HCT116 (cell line): Measurements from ENCODE around the gene ELOVL5. TPM values are rescaled to one million over a fixed set of nuclear protein-coding genes. Genes with fewer than 3 reads are reported as not detected.

Experiments used
- ATAC-seq: fragments of 200-7000 bp; cut with Tn5 transposase; 2 replicates; pipeline ENCODE4 v1.9.1; 2020; ENCODE audit warnings: mild to moderate bottlenecking, moderate library complexity
- BruUV-seq: library from RNA; stranded (reverse); fragments of 400-500 nt; replicated peaks from 2 replicates; lab custom pipeline; 2021; lab: Mats Ljungman, UMichigan
- CTCF ChIA-PET: fragments of 300-600 bp; sonication (Branson Sonifier 250); formaldehyde crosslinking; loops from one replicate; lab custom pipeline; 2021; ENCODE audit warnings: antibody characterized with exemption; lab: Charles Lee
- POLR2A ChIA-PET: fragments of 300-600, 350-600 bp; sonication (Branson Sonifier 250); formaldehyde crosslinking; loops from one replicate; lab custom pipeline; 2021; ENCODE audit warnings: antibody characterized with exemption; lab: Charles Lee
- RAD21 ChIA-PET, 2 experiments: fragments of 300-600 bp; sonication (Branson Sonifier 250); formaldehyde crosslinking; loops; one replicate each; lab custom pipeline; 2023; ENCODE audit warnings: low total read pairs in 2 of 2; ENCODE audit not compliant: uncharacterized antibody in 2 of 2, unreplicated experiment in 2 of 2, low non-redundant PET in 1 of 2; lab: Charles Lee
- DNase-seq: peaks from one replicate; pipeline ENCODE4 v3.0.0-alpha.2; 2010; ENCODE audit warnings: low read depth, low spot score
- H2AFZ ChIP-seq: fragments of 200-600 bp; shearing (Covaris generic), sonication (generic); 2 replicates; pipeline ENCODE4 v1.6.1; 2017; ENCODE audit warnings: low read depth, mixed run types, mixed read lengths, antibody characterized with exemption, low read length; ENCODE audit not compliant: poor library complexity, severe bottlenecking
- H3K27ac ChIP-seq: 2 replicates; pipeline ENCODE4 v1.5.1; 2012; ENCODE audit warnings: low read depth, low read length
- H3K27me3 ChIP-seq: fragments of 200-600 bp; sonication (generic); 2 replicates; pipeline ENCODE4 v1.6.1; 2016; ENCODE audit warnings: mixed run types, low read length, mixed read lengths; ENCODE audit not compliant: insufficient read depth
- H3K36me3 ChIP-seq, 2 experiments: fragments of 200-500 bp in 1 of 2; fragments of 200-600 bp in 1 of 2; sonication (Bioruptor generic) in 1 of 2; sonication (generic) in 1 of 2; 2 replicates each; pipeline versions ENCODE4 v1.5.1 to v1.6.1; 2014 to 2016; ENCODE audit warnings: low read length in 2 of 2, inconsistent platforms in 1 of 2, mixed read lengths in 1 of 2, mixed run types in 1 of 2; ENCODE audit not compliant: insufficient read depth in 2 of 2, control insufficient read depth in 1 of 2
- H3K4me1 ChIP-seq, 2 experiments: fragments of 200-600 bp in 1 of 2; sonication (generic) in 1 of 2; 2 replicates each; pipeline versions ENCODE4 v1.5.1 to v1.6.1; 2012 to 2017; ENCODE audit warnings: low read length in 2 of 2, inconsistent platforms in 1 of 2, mild to moderate bottlenecking in 1 of 2, mixed read lengths in 1 of 2, mixed run types in 1 of 2, moderate library complexity in 1 of 2; ENCODE audit not compliant: insufficient read depth in 2 of 2, control insufficient read depth in 1 of 2
- H3K4me2 ChIP-seq: fragments of 200-600 bp; sonication (generic); 2 replicates; pipeline ENCODE4 v1.6.1; 2017; ENCODE audit warnings: mixed run types, low read length, mixed read lengths
- H3K4me3 ChIP-seq, 2 experiments: fragments of 200-600 bp in 1 of 2; sonication (generic) in 1 of 2; replicated peaks in 1 of 2; 2 replicates each; pipeline ENCODE4 v1.5.1; 2011 to 2016; ENCODE audit warnings: low read length in 2 of 2, control low read depth in 1 of 2, low read depth in 1 of 2, mild to moderate bottlenecking in 1 of 2, mixed read lengths in 1 of 2, mixed run types in 1 of 2
- H3K79me2 ChIP-seq: fragments of 200-600 bp; sonication (generic); 2 replicates; pipeline ENCODE4 v1.6.1; 2017; ENCODE audit warnings: mild to moderate bottlenecking, mixed run types, low read length, moderate library complexity, mixed read lengths; ENCODE audit not compliant: insufficient read depth
- H3K9ac ChIP-seq: fragments of 200-600 bp; sonication (generic); 2 replicates; pipeline ENCODE4 v1.6.1; 2016; ENCODE audit warnings: low read length, mixed read lengths
- H3K9me2 ChIP-seq: fragments of 200-600 bp; sonication (generic), shearing (Covaris generic); 2 replicates; pipeline ENCODE4 v1.6.1; 2017; ENCODE audit warnings: mixed run types, mild to moderate bottlenecking, moderate library complexity; ENCODE audit not compliant: insufficient read depth
- H3K9me3 ChIP-seq, 2 experiments: fragments of 200-500 bp in 1 of 2; fragments of 200-600 bp in 1 of 2; sonication (Bioruptor generic) in 1 of 2; sonication (generic) in 1 of 2; 2 replicates each; pipeline ENCODE4 v1.6.1; 2014 to 2017; ENCODE audit warnings: low read length in 2 of 2, mixed read lengths in 2 of 2, inconsistent platforms in 1 of 2, low read depth in 1 of 2, mild to moderate bottlenecking in 1 of 2, mixed run types in 1 of 2, moderate library complexity in 1 of 2; ENCODE audit not compliant: control insufficient read depth in 1 of 2, insufficient read depth in 1 of 2
- H4K20me1 ChIP-seq: fragments of 200-600 bp; sonication (generic), shearing (Covaris generic); 2 replicates; pipeline ENCODE4 v1.6.1; 2017; ENCODE audit warnings: mixed run types, mild to moderate bottlenecking, moderate library complexity; ENCODE audit not compliant: insufficient read depth
- ATF3 ChIP-seq: IDR thresholded peaks from 2 replicates; pipeline ENCODE4 v1.6.1; 2012
- CBX3 ChIP-seq: IDR thresholded peaks from 2 replicates; pipeline ENCODE4 v1.6.1; 2012; ENCODE audit warnings: low read depth
- EGR1 ChIP-seq: IDR thresholded peaks from 2 replicates; pipeline ENCODE4 v1.6.1; 2012; ENCODE audit warnings: low read depth
- ELF1 ChIP-seq: IDR thresholded peaks from 2 replicates; pipeline ENCODE4 v1.6.1; 2012; ENCODE audit warnings: low read depth, borderline replicate concordance
- EZH2 ChIP-seq: fragments of 200-600 bp; sonication (generic); IDR thresholded peaks from 2 replicates; pipeline ENCODE4 v1.6.1; 2017; ENCODE audit warnings: antibody characterized with exemption, mixed run types
- EZH2phosphoT487 ChIP-seq: fragments of 200-600 bp; IDR thresholded peaks from 2 replicates; pipeline ENCODE4 v1.6.1; 2018; ENCODE audit warnings: antibody characterized with exemption, borderline replicate concordance
- JUND ChIP-seq: IDR thresholded peaks from 2 replicates; pipeline ENCODE4 v1.6.1; 2012
- POLR2A ChIP-seq: IDR thresholded peaks from 2 replicates; pipeline ENCODE4 v1.7.0; 2011; ENCODE audit warnings: borderline replicate concordance; ENCODE audit not compliant: insufficient read depth, insufficient read length; ENCODE audit errors: extremely low read depth
- POLR2AphosphoS5 ChIP-seq: IDR thresholded peaks from 2 replicates; pipeline ENCODE4 v1.6.1; 2011; ENCODE audit warnings: mild to moderate bottlenecking, low read depth, low read length, moderate library complexity
- RAD21 ChIP-seq: IDR thresholded peaks from 2 replicates; pipeline ENCODE4 v1.6.1; 2012; ENCODE audit warnings: low read depth, mild to moderate bottlenecking
- SIN3A ChIP-seq: IDR thresholded peaks from 2 replicates; pipeline ENCODE4 v1.6.1; 2012; ENCODE audit warnings: low read depth
- SP1 ChIP-seq: IDR thresholded peaks from 2 replicates; pipeline ENCODE4 v1.6.1; 2012; ENCODE audit warnings: low read depth
- TCF7L2 ChIP-seq: IDR thresholded peaks from 2 replicates; pipeline ENCODE4 v1.7.0; 2011; ENCODE audit warnings: borderline replicate concordance, inconsistent platforms; ENCODE audit not compliant: insufficient read depth, insufficient read length; ENCODE audit errors: extremely low read depth
- YY1 ChIP-seq: IDR thresholded peaks from 2 replicates; pipeline ENCODE4 v1.6.1; 2011; ENCODE audit warnings: low read length, low read depth, moderate library complexity, mild to moderate bottlenecking; ENCODE audit not compliant: insufficient replicate concordance; ENCODE audit errors: extremely low read depth
- ZFX ChIP-seq: fragments of 450-650 bp; IDR thresholded peaks from 2 replicates; pipeline ENCODE4 v1.6.1; 2017
- intact Hi-C: fragments of 100-400 bp; cut with micrococcal nuclease; formaldehyde crosslinking; loops from 2 replicates; pipeline ENCODE4 v1.10.0; 2022
- total RNA-seq: library from RNA; stranded (reverse); gene quantifications from one replicate; pipeline ENCODE4 v1.2.1, GENCODE V29; 2021; ENCODE audit not compliant: unreplicated experiment
- TF ChIP-seq, protein P1 (sequence below): IDR thresholded peaks from 2 replicates; pipeline ENCODE4 v1.6.1; 2012

ELOVL5 gene
- total RNA-seq, 1 experiment from 2014 or later = 85.3 TPM

DNA sequence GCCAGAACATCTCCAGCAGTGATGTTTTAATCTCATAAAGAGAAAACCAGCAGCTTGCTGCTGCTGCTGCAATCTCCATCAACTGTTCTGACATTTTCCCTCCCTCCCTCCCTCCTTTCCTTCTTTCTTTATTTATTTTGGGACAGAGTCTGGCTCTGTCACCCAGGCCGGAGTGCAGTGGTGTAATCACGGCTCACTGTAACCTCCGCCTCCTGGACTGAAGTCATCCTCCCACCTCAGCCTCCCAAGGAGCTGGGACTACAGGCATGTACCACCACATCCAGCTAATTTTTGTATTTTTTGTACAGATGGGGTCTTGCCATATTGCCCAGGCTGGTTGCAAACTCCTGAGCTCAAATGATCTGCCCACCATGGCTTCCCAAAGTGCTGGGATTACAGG, 5.7 kb downstream of the ELOVL5 start:
- Histone ChIP-seq H3K27ac (no peak overlapping the region), H2AFZ (no peak overlapping the region), H3K36me3 (peaks cover 0 to 3% of the 10 kb centered on the region in 2 experiments; a peak in 1 of 4 replicates), H3K4me1 (peaks cover 4 to 7% of the 10 kb centered on the region in 2 experiments; a peak in 2 of 4 replicates), H3K9me3 (no peaks in the 10 kb centered on the region), H3K4me3 (no peak overlapping the region), H3K79me2 (peaks cover 98% of the 10 kb centered on the region), H3K27me3 (no peaks in the 10 kb centered on the region), H3K4me2 (no peak overlapping the region), H3K9ac (no peak overlapping the region), H4K20me1 (peaks cover 8% of the 10 kb centered on the region; the same call in 1 of the 2 replicates), H3K9me2 (no peaks in the 10 kb centered on the region)
- ChIA-PET RAD21 (no interaction called here), CTCF (no interaction called here), POLR2A (no interaction called here)
- BruUV-seq = no TSS peak
- ATAC-seq (no peak), DNase-seq (no peak)
- TF ChIP-seq ZFX (no peak), EZH2 (no peak), JUND (no peak), ATF3 (no peak)
- intact Hi-C loops = no loop called here

DNA sequence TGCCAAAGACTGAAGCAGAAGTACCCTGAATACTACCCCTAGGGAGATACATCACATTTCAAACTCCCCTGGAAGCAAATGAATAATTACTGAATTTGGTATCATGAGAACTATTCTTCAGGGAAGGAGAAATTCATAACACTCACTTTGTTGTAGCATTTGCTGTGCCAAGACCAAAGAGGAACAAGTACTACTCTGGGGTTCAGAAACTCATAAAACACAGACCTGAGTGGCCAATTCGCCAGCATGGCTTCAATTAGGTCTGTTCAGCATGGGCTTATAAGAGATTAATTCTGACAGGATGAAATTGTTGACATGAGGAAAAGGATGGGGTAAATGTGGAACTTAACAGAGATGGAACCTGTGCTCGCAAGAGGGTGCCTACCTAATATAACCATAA, 6.5 kb downstream of the ELOVL5 start:
- ChIA-PET RAD21 (no interaction called here), CTCF (no interaction called here), POLR2A (no interaction called here)
- no TSS peak for BruUV-seq
- Histone ChIP-seq H3K9me2 (no peaks in the 10 kb centered on the region), H4K20me1 (peaks cover 8% of the 10 kb centered on the region; the same call in 1 of the 2 replicates), H2AFZ (no peak overlapping the region), H3K9me3 (no peaks in the 10 kb centered on the region), H3K4me3 (no peak overlapping the region), H3K4me2 (no peak overlapping the region), H3K4me1 (peaks cover 1 to 3% of the 10 kb centered on the region in 2 experiments; a peak in 2 of 4 replicates), H3K36me3 (peaks cover 0 to 3% of the 10 kb centered on the region in 2 experiments; a peak in 1 of 4 replicates), H3K9ac (no peak overlapping the region), H3K27ac (no peak overlapping the region), H3K79me2 (peaks cover 98% of the 10 kb centered on the region), H3K27me3 (no peaks in the 10 kb centered on the region)
- ATAC-seq (no peak), DNase-seq (no peak)
- intact Hi-C loops = no loop called here
- TF ChIP-seq POLR2AphosphoS5 = no peak
- TF ChIP-seq EZH2 = no peak
- no peak for TF ChIP-seq POLR2A
- no peak for TF ChIP-seq ELF1
- TF ChIP-seq RAD21 = no peak
- no peak for TF ChIP-seq ZFX
- TF ChIP-seq CBX3 = no peak
- TF ChIP-seq TCF7L2 = no peak
- TF ChIP-seq EGR1 = no peak
- TF ChIP-seq, protein P1, sequence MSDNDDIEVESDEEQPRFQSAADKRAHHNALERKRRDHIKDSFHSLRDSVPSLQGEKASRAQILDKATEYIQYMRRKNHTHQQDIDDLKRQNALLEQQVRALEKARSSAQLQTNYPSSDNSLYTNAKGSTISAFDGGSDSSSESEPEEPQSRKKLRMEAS = no peak
- no peak for TF ChIP-seq JUND
- no peak for TF ChIP-seq EZH2phosphoT487
- no peak for TF ChIP-seq SIN3A
- no peak for TF ChIP-seq YY1
- no peak for TF ChIP-seq SP1
